CMK (cell line): ENCODE results near the gene SPATC1L.
"Not testable (repeated sequence)": the region's sequence is repeated elsewhere in the genome, so short reads cannot be mapped to it uniquely, and the experiment has no call there.

Experiments used
- DNase-seq: peaks from one replicate; pipeline ENCODE4 v3.0.0-alpha.2; 2010; ENCODE audit warnings: low read depth

The SPATC1L gene

DNA sequence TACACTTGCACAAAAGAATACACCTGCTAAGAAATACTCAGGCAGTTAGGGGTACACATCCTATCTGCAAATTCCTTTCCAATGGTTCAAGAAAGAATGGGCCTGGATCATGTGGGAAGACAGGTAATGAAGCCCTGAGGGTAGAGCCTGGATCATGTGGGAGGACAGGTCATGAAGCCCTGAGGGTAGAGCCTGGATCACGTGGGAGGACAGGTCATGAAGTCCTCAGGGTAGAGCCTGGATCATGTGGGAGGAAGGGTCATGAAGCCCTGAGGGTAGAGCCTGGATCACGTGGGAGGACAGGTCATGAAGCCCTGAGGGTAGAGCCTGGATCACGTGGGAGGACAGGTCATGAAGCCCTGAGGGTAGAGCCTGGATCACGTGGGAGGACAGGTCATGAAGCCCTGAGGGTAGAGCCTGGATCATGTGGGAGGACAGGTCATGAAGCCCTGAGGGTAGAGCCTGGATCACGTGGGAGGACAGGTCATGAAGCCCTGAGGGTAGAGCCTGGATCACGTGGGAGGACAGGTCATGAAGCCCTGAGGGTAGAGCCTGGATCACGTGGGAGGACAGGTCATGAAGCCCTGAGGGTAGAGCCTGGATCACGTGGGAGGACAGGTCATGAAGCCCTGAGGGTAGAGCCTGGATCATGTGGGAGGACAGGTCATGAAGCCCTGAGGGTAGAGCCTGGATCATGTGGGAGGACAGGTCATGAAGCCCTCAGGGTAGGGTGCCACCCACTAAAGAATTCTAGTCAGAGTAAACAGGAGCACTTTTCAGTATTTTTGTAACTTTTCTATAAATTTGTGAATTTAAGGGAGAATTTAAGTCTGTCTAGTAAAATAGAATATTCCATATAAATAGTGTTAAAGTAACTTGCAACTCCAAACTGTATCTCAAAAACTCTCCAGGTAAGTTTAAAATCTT lies 16.9 kb upstream of the SPATC1L start:
- DNase-seq = not testable (repeated sequence)

- DNase-seq = no peak
Observed at GRCh38 chr21:46199436-46200373, 15.4 kb upstream of the SPATC1L start.

- DNase-seq = no peak
Observed at GRCh38 chr21:46196733-46197132, 12.5 kb upstream of the SPATC1L start.

DNA sequence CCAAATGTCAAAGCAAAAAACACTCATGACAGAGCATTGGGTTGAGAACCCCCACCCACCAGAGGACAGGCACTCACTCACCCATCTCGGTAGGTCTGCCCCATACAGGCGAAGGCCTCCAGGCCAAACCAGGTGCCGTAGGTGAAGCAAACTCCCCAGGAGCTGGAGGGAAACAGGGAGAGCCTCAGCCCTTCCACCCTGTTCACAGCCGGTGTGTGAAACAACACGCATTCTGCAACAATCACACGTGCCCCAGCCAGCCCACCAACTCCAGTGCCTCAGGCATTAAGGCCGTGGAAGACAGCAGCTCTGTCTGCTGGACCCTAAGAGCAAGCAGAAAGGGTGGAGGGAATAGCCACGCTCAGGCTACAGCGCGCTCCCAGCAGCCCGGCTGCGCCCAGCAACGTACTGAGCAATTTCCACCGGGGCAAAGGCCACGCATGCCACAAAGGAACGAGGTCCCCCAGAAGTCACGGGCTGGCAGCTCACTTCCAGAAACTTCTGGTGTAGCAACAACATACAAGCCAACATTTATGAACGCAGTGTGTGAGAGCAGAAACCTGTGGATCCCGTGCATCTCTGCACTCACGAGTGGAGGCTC lies 11.4 kb upstream of the SPATC1L start:
- DNase-seq = no peak

- no peak for DNase-seq
Observed at GRCh38 chr21:46194374-46195334, 10.4 kb upstream of the SPATC1L start.

- DNase-seq = no peak
Observed at GRCh38 chr21:46193829-46194373, 9.6 kb upstream of the SPATC1L start.

DNA sequence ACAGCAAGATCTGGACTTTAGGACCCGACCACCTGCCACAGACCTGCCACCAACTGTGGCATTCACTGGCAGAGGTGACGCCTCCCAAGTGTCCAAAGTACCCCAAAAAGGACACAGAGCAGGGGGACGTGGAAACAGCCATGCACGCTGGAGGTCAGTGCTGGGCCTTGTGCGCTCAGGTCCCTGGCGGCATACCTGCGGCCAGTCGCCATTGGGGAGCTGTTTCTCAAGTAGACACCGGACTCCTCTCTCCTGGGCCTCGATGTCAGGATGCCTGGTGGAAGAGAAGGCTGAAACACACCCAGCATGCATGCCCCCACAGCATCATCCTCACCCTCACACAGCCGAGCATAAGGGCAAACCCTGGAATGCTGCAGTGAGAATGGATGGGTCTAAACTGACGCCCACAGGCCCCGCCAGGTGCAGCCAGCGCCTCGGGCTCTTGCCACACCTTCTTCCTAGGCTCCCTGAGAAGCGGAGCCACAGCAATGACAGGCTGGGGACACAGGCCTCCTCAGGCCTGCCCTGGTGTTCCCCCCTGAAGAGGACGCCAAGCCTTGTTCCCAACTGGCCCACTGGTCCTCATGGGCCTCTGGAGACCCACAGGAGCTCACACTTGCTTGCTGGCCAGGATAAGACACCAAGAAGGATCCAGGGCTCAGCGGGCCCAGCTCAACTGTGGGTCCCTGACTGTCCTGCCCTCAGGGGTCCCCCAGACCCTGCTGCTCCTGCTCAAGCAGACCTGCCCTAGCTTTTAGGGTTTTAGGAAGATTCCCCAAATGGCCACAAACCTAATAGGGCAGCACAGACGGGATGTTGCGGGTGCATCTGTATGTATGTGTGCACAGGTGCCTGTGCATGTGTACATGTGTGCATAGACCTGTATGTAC lies 7.7 kb upstream of the SPATC1L start:
- no peak for DNase-seq

- no peak for DNase-seq
Observed at GRCh38 chr21:46191257-46191685, 7.0 kb upstream of the SPATC1L start.

DNA sequence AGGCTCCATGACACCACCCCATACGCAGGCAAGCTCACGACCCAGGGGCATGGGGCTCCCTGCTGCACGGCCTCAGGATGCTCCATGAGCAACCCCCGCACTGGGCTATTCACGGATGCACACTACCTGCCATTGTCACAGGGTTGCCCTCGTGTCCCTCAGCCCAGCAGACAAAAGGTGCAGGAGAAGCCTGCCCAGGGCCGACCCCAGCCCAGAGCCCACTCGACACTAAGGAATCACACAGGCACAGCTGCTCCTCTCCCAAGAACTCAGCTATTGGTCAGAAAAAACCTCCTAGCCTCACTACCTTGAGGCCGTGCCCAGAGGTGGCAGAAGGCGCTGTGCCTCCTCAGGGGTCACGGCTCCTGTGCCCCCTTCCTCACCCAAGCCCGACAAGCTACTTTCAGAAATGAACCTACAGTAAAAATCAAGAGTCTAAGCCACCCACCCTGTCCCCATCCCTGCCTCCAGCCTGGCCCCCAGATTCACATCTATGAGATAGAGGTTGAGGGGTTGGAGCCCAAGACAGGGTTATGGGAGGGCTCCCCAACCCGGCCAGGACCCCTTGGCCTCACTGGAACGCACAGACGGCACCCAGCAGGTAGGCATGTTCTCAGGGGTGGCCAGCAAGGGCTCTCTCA lies 6.4 kb upstream of the SPATC1L start:
- no peak for DNase-seq

GRCh38 chr21:46189959-46190490 lies 5.8 kb upstream of the SPATC1L start:
- no peak for DNase-seq

GRCh38 chr21:46189213-46189958 lies 5.1 kb upstream of the SPATC1L start:
- no peak for DNase-seq

GRCh38 chr21:46188226-46189212 lies 4.3 kb upstream of the SPATC1L start:
- no peak for DNase-seq

GRCh38 chr21:46187814-46188213 lies 3.6 kb upstream of the SPATC1L start:
- no peak for DNase-seq

DNA sequence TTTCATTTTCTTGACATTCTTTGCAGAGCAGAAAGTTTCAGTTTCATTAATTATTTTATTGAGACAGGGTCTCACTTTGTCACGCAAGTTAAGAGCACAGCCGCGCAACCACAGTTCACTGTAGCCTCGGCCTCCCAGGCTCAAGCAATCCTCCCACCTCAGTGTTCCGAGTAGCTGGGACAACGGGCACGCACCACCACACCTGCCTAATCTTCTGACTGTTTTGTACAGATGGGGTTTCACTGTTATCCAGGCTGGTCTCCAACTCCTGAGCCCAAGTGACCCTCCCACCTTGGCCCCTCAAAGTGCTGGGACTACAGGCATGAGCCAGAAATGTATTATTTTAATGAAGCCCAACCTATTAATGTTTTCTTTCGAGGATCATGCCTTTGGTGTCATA lies 3.0 kb upstream of the SPATC1L start:
- DNase-seq = no peak

GRCh38 chr21:46185716-46186115 lies 1.5 kb upstream of the SPATC1L start:
- peak; percentile 38 for DNase-seq

GRCh38 chr21:46184625-46185555 lies 631 bp upstream of the SPATC1L start:
- DNase-seq = peak; percentile 91
